HL-60 (cell line): ENCODE measurements around the gene PLXNB3.

Experiments
- DNase-seq, 2 experiments: peaks; one replicate each; pipeline ENCODE4 v3.0.0-alpha.2; 2010 to 2020; ENCODE audit warnings: low read depth in 1 of 2, low spot score in 1 of 2
- H3K27ac ChIP-seq: fragments of 250-450 bp; sonication (Bioruptor Pico); replicated peaks from 2 replicates; pipeline ENCODE4 v1.5.1; 2020; ENCODE audit warnings: mild to moderate bottlenecking, moderate library complexity
- H3K27me3 ChIP-seq: fragments of 250-450 bp; sonication (Bioruptor Pico); 2 replicates; pipeline ENCODE4 v1.5.1; 2021; ENCODE audit warnings: mild to moderate bottlenecking, moderate library complexity; ENCODE audit not compliant: insufficient read depth, poor library complexity, severe bottlenecking
- H3K4me3 ChIP-seq: replicated peaks from 2 replicates; pipeline ENCODE4 v1.5.1; 2011; ENCODE audit warnings: mild to moderate bottlenecking, control low read depth, low read length; ENCODE audit not compliant: insufficient read depth
- CTCF ChIP-seq: IDR thresholded peaks from one replicate; pipeline ENCODE4 v1.5.1; 2011; ENCODE audit warnings: low read length, control low read depth, inconsistent platforms; ENCODE audit not compliant: insufficient read depth
- GABPA ChIP-seq: IDR thresholded peaks from 2 replicates; pipeline ENCODE4 v1.6.1; 2012; ENCODE audit warnings: low read depth
- POLR2AphosphoS5 ChIP-seq: IDR thresholded peaks from 2 replicates; pipeline ENCODE4 v1.6.1; 2012; ENCODE audit warnings: low read depth
- SPI1 ChIP-seq: IDR thresholded peaks from 2 replicates; pipeline ENCODE4 v1.6.1; 2012; ENCODE audit warnings: low read depth, mild to moderate bottlenecking, borderline replicate concordance
- TF ChIP-seq, protein P1 (sequence below): IDR thresholded peaks from 2 replicates; pipeline ENCODE4 v1.6.1; 2012; ENCODE audit warnings: low read depth; ENCODE audit not compliant: insufficient replicate concordance

PLXNB3 gene

GRCh38 chrX:153821066-153821465 is 57.0 kb downstream of the PLXNB3 start:
- TF ChIP-seq CTCF (no peak), GABPA (no peak), POLR2AphosphoS5 (no peak), SPI1 (no peak)
- TF ChIP-seq, protein P1, sequence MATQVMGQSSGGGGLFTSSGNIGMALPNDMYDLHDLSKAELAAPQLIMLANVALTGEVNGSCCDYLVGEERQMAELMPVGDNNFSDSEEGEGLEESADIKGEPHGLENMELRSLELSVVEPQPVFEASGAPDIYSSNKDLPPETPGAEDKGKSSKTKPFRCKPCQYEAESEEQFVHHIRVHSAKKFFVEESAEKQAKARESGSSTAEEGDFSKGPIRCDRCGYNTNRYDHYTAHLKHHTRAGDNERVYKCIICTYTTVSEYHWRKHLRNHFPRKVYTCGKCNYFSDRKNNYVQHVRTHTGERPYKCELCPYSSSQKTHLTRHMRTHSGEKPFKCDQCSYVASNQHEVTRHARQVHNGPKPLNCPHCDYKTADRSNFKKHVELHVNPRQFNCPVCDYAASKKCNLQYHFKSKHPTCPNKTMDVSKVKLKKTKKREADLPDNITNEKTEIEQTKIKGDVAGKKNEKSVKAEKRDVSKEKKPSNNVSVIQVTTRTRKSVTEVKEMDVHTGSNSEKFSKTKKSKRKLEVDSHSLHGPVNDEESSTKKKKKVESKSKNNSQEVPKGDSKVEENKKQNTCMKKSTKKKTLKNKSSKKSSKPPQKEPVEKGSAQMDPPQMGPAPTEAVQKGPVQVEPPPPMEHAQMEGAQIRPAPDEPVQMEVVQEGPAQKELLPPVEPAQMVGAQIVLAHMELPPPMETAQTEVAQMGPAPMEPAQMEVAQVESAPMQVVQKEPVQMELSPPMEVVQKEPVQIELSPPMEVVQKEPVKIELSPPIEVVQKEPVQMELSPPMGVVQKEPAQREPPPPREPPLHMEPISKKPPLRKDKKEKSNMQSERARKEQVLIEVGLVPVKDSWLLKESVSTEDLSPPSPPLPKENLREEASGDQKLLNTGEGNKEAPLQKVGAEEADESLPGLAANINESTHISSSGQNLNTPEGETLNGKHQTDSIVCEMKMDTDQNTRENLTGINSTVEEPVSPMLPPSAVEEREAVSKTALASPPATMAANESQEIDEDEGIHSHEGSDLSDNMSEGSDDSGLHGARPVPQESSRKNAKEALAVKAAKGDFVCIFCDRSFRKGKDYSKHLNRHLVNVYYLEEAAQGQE, result no peak
- H3K27me3 ChIP-seq, result peaks cover 24% of the 10 kb centered on the region
- H3K27ac ChIP-seq, result no peak overlapping the region
- no peak for DNase-seq
- no peak overlapping the region for H3K4me3 ChIP-seq

DNA sequence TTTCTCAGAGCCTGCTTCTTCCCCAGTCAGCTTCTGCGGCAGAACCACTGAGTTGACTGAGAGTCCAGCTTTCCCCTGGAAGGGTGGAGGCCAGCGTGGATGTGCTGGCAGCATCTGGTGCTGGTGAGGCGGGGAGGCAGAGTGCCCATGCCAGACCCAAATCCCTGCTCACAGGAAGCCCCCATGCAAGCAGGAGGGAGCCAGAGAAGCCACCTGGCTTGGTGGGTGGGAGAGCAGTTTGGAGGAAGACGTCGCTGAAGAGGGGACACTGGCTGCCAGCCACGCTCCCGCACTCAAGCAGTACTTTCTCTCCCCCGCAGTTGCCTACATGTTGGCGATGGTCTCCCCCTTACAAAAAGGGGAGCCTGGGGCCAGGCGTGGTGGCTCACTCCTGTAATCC is 60.3 kb downstream of the PLXNB3 start:
- no peak for TF ChIP-seq GABPA
- DNase-seq, result no peak
- no peak overlapping the region for H3K4me3 ChIP-seq
- no peak overlapping the region for H3K27ac ChIP-seq
- H3K27me3 ChIP-seq, result peaks cover 25% of the 10 kb centered on the region

DNA sequence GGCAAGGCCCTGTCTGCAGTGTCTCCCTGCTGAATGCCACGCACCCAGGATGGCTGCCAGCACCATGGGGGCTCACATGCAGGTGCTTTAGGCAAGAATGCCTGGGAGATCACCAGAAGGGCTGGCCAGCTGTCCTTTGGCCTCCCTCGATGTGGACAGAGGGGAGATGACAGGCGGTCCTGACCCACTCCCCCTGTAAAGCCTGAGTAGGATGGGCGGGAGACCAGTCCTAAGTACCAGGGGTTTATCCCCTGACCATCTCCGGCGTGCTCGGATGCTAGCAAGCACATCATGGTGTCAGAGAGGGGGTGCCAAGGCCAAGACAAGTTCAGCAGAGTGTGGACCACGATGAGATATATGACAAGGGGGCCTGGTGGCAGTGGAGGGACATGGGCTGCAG is 61.0 kb downstream of the PLXNB3 start:
- TF ChIP-seq SPI1 (no peak), GABPA (no peak), POLR2AphosphoS5 (no peak), CTCF (no peak)
- TF ChIP-seq, protein P1, result no peak

More for the DNA sequence above, 61.0 kb downstream of the PLXNB3 start:
- DNase-seq, result no peak
- H3K27ac ChIP-seq, result no peak overlapping the region
- peaks cover 21% of the 10 kb centered on the region for H3K27me3 ChIP-seq
- H3K4me3 ChIP-seq, result no peak overlapping the region
